GM21529 (cell line): Measurements from ENCODE around the gene MB21D2.
A peak's percentile ranks its signal among the peaks of the same experiment; 100 is the strongest.
"Not testable (repeated sequence)": the region's sequence is repeated elsewhere in the genome, so short reads cannot be mapped to it uniquely, and the experiment has no call there.

Experiments used
- ATAC-seq: cut with Tn5 transposase; IDR thresholded peaks from one replicate; pipeline ENCODE4 v1.9.1; 2021; ENCODE audit not compliant: unreplicated experiment

The MB21D2 gene, protein sequence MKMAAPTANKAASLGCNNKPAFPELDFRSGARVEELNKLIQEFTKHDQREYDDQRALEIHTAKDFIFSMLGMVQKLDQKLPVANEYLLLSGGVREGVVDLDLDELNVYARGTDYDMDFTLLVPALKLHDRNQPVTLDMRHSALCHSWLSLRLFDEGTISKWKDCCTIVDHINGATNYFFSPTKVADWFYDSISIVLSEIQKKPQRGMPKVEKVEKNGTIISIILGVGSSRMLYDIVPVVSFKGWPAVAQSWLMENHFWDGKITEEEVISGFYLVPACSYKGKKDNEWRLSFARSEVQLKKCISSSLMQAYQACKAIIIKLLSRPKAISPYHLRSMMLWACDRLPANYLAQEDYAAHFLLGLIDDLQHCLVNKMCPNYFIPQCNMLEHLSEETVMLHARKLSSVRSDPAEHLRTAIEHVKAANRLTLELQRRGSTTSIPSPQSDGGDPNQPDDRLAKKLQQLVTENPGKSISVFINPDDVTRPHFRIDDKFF

GRCh38 chr3:192917404-192918274, at the start of gene MB21D2:
Gene MB21D2 (minus strand): TSS chr3:192917856. CDS start chr3:192917840, 16 bp downstream.
- ATAC-seq, result peak; percentile 53

- not testable (repeated sequence) for ATAC-seq
Measured at GRCh38 chr3:192964959-192965719, 47.5 kb upstream of the MB21D2 start.

DNA sequence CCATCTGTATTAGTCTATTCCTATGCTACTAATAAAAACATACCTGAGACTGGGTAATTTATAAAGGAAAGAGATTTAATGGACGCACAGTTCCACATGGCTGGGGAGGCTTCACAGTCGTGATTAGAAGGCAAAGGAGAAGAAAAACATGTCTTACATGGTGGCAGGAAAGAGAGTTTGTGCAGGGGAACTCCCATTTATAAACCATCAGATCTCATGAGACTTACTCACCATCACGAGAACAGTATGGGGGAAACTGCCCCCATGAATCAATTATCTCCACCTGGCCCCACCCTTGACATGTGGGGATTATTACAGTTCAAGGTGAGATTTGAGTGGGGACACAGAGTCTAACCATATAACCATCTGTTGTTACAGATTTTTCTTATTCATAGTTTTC, 42.1 kb upstream of the MB21D2 start:
- ATAC-seq, result no peak

GRCh38 chr3:192958219-192958872, 40.7 kb upstream of the MB21D2 start:
- ATAC-seq, result no peak

- no peak for ATAC-seq
Measured at GRCh38 chr3:192957441-192958021, 39.9 kb upstream of the MB21D2 start.

GRCh38 chr3:192953926-192954325, 36.3 kb upstream of the MB21D2 start:
- no peak for ATAC-seq

DNA sequence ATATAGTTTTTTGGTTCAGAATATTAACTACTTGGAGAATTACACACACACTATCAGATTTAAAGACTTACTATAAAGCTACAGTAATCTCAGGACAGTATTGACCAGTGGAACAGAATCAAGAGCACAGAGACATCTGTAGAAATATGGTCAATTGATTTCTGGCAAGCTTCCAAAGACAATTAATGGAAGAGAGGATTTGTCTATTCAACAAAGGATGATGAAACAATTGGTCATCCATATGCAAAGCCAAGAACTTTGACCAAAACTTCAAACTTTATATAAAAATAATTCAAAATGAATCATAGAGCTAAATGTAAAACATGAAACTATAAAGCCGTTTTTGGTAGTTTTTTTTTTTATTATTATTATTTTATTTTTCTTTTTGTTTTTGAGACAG, 29.8 kb upstream of the MB21D2 start:
- ATAC-seq, result no peak

- ATAC-seq, result no peak
Measured at GRCh38 chr3:192943393-192943792, 25.7 kb upstream of the MB21D2 start.

- no peak for ATAC-seq
Measured at GRCh38 chr3:192942625-192943024, 25.0 kb upstream of the MB21D2 start.

GRCh38 chr3:192940129-192940528, 22.5 kb upstream of the MB21D2 start:
- ATAC-seq, result no peak

DNA sequence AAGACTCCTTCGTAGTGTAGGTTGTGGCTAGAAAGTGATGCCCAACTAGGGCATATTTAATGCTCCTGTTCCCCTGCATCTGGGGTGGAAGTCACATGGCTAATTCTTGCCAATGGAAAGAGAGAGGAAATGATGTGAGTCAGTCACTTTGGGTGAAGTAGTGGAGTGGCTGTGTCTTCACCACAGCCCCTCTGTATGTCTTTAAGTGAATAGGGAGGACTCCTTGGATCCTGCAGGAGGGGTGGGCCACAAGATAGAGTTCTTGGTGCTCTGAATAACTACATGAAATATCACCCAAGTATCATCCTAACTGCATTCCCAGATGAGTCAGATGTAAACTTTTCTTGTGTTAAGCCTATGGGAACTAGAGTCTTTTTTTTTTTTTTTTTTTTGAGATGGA, 17.8 kb upstream of the MB21D2 start:
- no peak for ATAC-seq

DNA sequence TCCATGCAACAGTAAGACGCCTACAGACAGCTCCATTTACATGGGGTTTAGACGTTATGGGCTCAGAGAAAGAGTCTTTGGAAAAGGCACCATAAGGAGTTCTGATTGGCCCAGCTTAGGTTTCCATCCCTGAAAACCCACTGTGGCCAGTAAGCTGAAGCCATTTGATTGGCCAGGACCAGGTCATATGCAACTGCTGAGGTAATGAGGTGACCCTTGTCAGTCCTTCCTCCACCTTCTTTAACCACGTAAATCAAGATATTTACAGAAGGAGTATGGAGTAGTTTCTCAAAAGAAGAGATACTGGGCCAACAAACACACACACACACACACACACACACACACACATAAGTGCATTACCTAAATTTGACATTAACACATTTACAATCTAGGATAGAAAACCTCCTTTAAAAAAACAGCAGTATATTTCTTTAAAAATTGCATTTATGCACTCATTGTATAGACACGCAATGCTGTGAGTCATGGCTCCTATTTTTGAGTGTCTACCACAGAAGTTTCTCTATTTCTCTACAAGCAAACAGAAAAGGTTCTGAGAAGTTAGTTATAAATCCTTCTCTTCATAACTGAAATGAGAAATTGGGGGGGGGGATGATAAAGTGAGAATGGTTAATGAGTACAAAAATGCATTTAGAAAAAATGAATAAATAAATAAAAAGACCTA, 16.3 kb upstream of the MB21D2 start:
- no peak for ATAC-seq

DNA sequence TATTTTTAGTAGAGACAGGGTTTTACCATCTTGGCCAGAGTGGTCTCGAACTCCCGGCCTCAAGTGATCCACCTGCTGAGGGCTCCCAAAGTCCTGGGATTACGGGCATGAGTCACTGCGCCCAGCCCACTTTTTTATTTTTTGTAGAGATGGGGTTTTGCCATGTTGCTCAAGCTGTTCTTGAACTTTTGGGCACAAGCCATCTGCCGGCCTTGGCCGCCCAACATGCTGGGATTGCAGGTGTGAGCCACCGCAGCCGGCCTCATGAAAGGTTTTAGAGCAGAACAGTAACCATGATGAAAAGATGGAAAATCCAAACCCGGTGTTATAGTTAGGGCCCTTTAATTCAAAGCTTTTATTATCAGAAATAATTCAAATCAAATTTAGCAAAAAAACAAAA, 15.6 kb upstream of the MB21D2 start:
- no peak for ATAC-seq

GRCh38 chr3:192931825-192932224, 14.2 kb upstream of the MB21D2 start:
- ATAC-seq, result no peak

DNA sequence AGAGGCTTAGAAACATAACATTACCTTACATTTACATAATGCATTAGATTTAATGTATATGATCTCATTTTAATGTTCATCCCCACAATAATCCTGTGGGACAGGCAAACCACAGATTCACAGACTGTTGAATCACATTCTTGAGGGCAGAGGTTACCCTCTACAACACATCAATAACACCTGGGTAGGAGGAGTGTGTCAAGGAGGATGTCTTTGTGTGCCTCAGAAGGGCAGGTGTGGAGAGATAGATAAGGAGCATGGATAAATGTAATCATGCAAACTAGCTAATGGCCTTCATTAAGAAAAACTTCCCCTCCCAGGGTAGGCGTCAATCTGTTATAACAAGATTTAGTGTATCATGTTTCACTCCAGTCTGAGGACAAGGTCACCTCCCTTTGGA, 12.9 kb upstream of the MB21D2 start:
- no peak for ATAC-seq

DNA sequence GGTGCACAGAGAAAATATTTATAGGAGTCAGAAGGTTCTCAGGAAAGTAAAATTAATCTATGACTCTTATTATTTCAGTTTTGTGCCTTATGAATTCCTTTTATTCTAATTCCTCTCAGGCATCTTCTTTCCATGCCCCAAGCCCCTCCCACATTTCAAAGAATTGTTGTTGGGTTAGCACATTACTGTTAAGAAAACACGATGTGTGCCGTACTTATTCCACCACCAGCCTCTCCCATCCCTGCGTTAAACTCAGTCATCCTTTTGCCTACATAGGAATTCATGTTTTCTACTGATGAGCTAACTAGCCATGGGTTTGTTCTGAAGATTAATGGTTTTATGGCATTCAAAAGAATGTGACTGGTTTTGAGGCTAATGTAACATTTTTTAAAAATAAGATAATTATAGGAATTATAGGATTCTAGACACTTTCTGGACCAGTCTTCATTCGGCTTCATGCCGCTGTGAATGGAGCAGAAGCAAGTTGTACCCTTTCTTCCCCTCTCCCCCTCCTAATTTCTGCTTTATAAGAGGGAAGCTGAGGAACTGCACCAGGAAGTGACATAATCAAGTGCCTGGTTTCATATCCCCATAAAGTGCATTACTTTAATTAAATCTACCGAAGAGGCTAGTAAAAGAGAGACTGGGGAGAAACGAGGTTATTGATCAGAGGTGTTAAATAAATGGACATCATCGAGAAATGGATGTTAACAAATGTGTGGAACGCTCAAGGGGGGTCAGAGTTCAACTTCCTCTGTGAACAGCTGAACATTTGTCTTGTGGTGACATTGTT, 12.3 kb upstream of the MB21D2 start:
- no peak for ATAC-seq

- ATAC-seq, result no peak
Measured at GRCh38 chr3:192929146-192929545, 11.5 kb upstream of the MB21D2 start.

DNA sequence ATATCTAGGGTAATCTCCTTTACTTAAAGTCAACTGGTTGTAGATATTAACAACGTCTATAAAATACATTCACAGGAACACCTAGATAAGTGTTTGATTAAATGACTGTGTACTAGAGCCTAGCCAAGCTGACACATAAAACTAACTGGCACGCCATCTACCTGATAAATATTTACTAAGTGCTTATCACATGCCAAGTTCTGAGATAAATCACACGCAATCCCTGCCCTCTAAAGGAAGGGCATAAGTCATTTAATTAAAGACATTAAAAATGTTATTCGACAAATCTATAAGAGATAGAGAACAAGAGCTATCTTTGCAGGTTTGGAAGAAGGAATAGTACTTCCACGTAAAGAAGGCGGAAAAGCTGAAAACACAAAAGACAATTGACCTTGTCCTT, 11.1 kb upstream of the MB21D2 start:
- no peak for ATAC-seq

DNA sequence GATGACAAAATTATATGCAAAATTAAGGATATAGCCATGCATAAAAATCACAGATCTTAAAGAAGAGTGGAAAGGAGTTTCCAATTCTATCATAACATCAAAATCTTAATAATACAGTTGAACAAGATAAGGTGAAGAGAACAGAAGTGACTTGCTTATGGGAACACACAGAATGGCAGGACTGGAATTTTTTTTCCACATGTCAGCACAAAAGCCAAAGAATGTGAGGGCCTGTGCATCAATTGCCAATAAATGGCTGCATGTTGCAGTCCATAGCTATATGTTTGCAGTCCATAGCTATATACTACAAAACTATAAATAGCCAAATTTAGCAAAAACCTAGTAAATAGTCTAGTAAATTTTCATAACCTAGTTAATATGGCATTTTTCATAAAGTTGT, 10.4 kb upstream of the MB21D2 start:
- no peak for ATAC-seq
